Measurements from ENCODE around the gene C1orf226.
"Not testable (repeated sequence)": the region's sequence is repeated elsewhere in the genome, so short reads cannot be mapped to it uniquely, and the experiment has no call there.

C1orf226 gene, protein sequence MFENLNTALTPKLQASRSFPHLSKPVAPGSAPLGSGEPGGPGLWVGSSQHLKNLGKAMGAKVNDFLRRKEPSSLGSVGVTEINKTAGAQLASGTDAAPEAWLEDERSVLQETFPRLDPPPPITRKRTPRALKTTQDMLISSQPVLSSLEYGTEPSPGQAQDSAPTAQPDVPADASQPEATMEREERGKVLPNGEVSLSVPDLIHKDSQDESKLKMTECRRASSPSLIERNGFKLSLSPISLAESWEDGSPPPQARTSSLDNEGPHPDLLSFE

DNA sequence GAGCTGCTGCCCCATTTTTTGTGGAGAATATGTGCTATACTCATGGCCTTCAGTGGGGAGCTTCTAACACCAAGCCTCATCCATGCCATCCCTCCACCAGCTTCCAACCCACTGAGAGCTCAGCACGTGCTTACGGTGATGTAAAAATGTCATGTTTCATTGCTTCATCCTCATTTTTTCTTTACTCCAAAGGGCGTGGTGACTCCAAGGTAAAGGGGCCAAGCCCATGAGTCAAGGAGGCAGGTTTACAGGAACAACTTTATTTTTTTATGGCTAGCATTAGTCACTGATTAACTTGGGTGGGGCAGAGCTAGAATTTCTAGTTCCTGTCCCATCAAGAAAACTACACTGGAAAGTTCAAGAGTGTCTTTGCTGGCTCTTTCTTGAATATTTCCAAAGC is at the start of gene C1orf226:
Gene C1orf226, plus strand, starts transcription at position 346 of the 400 bp plus-strand sequence. CDS start 174 bp downstream, outside the sequence.
- in situ Hi-C loops (cut with MboI; ENCODE audit: low sequenced_read_pairs), result no loop called here

GRCh38 chr1:162333991-162334390 is 47.5 kb upstream of the C1orf226 start:
- in situ Hi-C loops (cut with MboI; ENCODE audit: low sequenced_read_pairs), result no loop called here

- in situ Hi-C loops (cut with MboI; ENCODE audit: low sequenced_read_pairs), result no loop called here
Observed at GRCh38 chr1:162335126-162335525, 46.4 kb upstream of the C1orf226 start.

DNA sequence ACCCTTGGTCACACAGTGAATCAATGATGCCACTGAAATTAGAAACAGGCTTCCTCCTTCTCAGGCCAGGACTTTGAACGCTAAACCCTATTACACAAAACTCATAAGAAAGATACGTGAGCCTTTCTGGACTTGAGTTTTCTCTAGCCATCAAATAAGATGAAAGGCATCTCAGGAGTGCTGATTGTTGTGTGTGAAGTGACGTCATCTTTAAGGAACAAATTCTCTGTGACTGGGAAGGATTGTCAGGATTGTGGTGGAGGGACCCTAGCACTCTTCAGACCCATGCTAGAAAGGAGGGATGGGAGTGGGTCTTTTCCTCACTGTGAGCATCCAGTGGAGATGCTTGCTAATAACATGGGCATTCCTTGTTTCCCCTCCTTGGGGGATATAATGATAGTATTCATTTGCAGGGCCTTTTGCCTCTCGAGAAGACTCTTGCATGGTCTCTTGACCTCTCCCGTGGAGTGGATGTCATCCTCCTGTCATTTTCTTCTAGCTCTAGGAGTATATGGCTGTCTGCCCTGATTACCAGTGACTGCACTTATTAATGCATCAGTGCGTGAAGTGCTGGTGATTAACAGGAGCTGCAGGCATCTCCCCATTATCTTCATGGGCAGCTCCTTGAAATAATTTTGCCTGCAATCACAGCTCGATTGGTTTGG is 44.8 kb upstream of the C1orf226 start:
- in situ Hi-C loops (cut with MboI; ENCODE audit: low sequenced_read_pairs), result no loop called here

DNA sequence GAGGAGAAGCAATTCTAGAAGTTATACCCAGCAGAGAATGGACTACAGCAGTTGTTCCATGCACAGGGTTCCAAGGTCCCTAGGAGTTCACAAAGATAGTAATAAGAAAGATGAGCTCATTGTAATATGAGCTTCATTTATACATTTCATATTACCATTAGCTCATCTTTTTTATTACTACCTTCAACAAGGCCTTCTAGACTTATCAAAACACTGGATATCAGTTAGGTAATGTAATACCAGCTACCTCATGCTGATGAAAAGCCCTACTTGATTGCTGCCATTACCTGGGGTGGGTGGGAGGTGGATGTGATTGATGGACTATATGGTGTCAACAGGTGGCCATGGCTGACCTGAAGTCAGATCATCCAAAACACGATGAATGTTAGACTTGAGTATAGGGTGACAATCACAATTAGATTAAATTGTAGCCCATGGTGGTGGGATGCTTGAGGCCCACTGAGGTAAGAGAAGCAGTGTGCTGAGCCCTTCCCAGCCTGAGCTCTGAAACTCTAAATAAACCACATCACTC is 39.0 kb upstream of the C1orf226 start:
- in situ Hi-C loops (cut with MboI; ENCODE audit: low sequenced_read_pairs), result no loop called here

DNA sequence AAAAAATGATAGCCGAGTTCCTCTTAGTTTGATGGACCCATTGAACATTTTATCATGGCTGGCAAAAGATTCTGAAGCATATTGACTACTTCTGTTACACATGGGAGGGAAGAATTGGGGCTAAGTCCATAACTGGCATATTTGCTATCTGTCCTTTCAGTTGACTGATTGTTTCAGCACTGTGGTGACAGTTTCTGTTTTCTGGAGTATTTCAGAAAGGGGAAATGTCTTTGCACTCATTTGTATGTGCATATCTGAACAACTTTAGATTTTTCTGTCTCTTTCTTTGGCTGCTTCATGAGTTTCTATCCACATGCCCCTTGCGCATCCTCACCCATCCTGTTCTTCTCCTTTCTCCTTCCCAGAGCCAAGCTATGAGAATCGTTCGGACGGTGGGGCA is 38.1 kb upstream of the C1orf226 start:
- in situ Hi-C loops (cut with MboI; ENCODE audit: low sequenced_read_pairs), result no loop called here

GRCh38 chr1:162347281-162347680 is 34.2 kb upstream of the C1orf226 start:
- in situ Hi-C loops (cut with MboI; ENCODE audit: low sequenced_read_pairs), result no loop called here

- in situ Hi-C loops (cut with MboI; ENCODE audit: low sequenced_read_pairs), result no loop called here
Observed at GRCh38 chr1:162349635-162350330, 31.7 kb upstream of the C1orf226 start.

DNA sequence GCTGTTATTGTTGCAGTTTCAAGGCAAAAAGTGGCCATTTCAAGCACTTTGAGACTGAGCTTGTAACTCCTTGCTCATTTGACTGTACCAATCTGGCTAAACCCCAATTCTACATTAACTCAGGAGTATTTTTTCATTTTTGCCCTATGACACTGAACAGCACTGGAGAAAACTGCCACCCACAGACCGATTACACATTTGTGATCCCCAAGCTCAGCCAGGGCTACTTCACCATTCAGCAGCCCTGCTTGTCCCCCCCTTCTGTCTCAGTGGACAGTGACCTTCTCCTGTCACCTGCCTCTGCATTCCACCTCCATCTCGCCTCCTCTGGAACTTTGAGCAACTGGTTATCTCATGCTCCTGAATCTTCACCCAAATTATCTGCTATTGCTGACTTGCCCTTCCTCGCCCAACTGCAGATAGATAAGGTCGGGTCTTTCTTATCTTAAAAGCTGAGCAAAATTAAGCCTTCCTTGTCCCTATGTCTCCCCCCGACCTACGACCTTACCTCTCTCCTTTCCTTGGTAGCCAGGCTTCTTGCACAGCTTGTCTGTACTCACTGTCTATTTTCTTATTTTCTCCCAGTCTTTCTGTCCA is 30.2 kb upstream of the C1orf226 start:
- in situ Hi-C loops (cut with MboI; ENCODE audit: low sequenced_read_pairs), result no loop called here

DNA sequence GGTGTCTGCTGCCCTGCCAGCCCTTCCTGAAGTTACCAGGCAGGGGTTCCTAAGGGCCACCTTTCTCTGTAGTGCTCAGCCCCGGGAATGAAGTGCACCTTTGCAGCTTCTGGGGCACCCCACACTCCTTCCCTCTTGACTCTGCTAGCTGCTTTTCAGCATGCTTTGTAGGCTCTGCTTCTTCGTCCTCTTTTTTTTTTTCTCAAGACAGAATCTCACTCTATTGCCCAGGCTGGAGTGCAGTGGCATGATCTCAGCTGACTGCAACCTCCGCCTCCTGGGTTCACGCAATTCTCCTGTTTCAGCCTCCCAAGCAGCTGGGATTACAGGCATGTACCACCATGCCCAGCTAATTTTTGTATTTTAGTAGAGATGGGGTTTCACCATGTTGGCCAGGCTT is 29.7 kb upstream of the C1orf226 start:
- in situ Hi-C loops (cut with MboI; ENCODE audit: low sequenced_read_pairs), result not testable (repeated sequence)

DNA sequence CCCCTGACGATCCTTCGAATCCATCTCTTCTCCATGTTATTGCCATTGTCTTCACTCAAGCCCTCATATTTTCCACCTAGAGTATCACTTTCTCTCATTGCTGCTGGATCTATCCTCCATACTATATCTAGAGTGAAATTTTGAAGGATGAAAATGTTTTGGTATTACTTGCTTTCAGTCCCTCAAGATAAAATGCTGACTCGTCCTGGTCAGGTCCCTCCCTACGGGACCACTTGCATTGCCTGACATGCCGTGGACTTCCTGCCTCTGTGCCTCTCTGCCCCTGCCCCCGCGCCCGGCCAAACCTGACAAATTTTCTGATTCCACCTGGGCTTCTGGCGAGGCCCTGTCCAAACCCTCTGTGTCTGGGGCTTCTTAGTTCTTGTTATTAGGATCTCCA is 28.4 kb upstream of the C1orf226 start:
- in situ Hi-C loops (cut with MboI; ENCODE audit: low sequenced_read_pairs), result no loop called here

GRCh38 chr1:162353702-162354101 is 27.8 kb upstream of the C1orf226 start:
- in situ Hi-C loops (cut with MboI; ENCODE audit: low sequenced_read_pairs), result no loop called here

DNA sequence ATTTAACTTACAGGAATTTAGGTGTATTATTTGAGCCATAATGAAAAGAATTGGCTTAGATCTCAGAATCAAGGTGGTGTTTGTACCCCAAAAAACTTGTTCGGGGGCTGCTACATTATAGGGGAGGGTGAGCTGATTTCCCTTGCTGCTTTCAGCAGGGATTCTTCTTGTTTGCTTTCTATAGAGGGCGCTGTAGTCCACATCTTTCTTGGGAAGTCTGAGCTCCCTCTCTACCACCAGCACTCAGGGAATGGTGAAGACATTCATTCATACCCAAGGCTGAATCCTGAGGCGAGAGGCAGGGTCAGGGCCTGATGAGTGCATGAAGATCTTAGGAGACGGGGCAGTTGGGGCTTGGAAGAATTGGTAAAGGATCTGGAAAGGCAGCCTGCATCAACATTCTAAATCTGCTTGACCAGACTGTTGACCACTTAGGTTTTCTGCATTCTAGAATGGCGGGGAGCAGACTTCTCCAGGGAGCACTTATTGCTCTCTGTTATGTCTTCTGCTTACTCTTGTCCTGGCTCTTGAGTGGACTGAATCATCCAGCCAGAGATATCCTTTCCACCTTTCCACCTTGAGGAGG is 23.8 kb upstream of the C1orf226 start:
- in situ Hi-C loops (cut with MboI; ENCODE audit: low sequenced_read_pairs), result no loop called here

- in situ Hi-C loops (cut with MboI; ENCODE audit: low sequenced_read_pairs), result no loop called here
Observed at GRCh38 chr1:162358928-162359327, 22.6 kb upstream of the C1orf226 start.

DNA sequence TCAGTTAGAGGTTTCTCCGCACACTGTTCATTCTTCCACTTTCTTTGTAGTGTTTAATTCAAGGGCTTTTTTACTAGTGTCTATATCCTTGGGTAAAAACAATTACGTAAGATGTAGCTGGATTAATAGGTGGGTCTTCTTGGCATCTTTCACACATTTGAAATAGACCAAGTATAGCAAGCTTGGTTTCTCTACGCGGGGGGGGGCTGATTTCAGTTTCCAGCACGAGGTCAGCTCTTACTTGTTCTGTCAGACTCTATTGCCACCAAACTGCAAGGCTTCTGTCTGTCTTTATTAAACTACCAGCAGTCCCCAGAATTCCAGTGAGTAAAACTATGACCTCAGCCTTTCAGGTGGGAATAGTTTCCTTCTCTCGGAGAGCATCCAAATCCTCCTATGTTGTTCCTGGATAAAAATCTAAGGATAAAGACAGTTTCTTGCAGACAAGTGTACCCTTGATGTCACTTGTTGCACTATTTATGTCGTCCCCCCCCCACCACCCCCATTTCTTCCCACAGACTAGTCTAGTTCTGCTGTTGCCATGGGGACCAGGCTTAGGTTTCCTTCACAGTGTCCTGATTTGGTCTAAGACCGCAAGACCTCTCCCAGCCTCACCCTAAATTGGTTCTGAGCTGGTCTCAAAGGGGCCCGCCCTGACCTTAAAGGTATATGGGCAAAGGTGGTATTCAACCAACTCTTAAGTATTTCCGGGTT is 21.8 kb upstream of the C1orf226 start:
- in situ Hi-C loops (cut with MboI; ENCODE audit: low sequenced_read_pairs), result no loop called here

DNA sequence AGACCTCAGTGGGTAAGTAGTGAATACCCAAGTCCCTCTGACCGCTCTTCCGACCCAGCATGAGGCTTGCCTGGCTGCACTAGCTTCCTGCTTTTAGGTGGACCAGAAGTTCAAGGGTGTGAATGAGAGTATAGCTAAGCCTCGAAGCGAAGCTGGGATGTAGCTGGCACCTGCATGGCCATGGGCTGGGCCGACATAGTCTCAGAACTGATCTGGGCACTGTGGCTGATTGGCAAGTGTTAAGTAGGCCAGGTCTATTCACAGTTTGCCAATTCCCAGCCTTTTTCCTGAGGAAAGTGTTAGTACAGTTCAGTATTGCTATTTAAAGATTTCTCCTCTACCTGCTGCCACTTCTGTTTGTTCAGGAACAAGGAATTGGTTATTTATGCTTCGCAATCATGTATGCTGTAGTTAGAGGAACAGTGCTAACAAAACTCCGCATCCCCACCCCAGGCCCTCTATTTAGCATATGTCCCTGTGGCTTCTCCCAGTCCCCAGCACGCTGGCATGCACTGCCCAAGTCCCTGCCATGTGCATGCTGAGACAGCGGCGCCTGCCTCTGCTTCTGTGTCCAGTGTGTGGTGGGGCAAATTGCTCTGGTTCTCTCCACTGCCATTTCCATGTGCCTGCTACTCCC is 21.2 kb upstream of the C1orf226 start:
- in situ Hi-C loops (cut with MboI; ENCODE audit: low sequenced_read_pairs), result no loop called here

DNA sequence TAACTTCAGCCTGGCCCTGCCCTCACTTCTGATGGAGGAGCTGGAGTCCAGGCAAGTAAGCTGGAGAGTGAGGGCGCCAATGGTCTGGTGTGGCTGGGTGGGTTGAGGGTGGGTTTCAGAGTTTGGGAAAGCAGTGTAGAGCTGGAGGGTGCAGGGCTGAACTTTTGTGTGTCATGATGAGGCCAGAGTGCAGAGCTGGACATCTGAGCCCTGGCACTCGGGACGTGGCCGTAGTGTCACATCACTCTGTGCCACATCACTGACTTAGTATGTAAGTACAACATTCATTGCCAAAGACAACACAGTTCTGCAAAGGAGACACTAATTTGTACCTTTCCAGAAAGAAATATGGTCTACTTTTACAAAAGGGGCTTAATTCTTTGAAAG is 20.7 kb upstream of the C1orf226 start:
- in situ Hi-C loops (cut with MboI; ENCODE audit: low sequenced_read_pairs), result no loop called here

GRCh38 chr1:162361349-162361748 is 20.2 kb upstream of the C1orf226 start:
- in situ Hi-C loops (cut with MboI; ENCODE audit: low sequenced_read_pairs), result no loop called here

- in situ Hi-C loops (cut with MboI; ENCODE audit: low sequenced_read_pairs), result no loop called here
Observed at GRCh38 chr1:162363823-162364222, 17.7 kb upstream of the C1orf226 start.

DNA sequence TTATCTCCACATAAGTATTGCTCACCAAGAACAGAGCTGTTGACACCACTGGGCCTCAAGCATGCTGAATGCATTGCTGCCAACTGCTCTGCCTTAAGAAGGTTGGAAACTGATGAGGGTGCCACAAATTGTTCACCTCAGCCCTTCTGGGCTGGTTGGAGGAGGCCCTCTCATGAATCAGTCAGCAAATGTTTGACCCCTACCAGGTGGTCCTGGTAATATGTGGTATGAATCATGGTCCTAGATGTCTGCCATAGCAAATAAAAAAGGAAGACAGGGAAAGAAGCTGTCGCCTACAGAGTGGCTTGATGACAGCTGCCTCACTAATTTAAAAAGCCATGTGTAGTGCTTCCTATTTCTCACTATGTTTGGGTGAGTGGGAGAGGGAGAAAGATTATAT is 17.0 kb upstream of the C1orf226 start:
- in situ Hi-C loops (cut with MboI; ENCODE audit: low sequenced_read_pairs), result no loop called here
